Caki2 (cell line): ENCODE results near the gene ARHGAP19. TPM values are rescaled to one million over a fixed set of nuclear protein-coding genes. Genes with fewer than 3 reads are reported as not detected.
"Not testable (repeated sequence)": the region's sequence is repeated elsewhere in the genome, so short reads cannot be mapped to it uniquely, and the experiment has no call there.

ENCODE experiments used
- DNase-seq: peaks from one replicate; pipeline ENCODE4 v3.0.0-alpha.2; 2015; ENCODE audit warnings: low read depth
- in situ Hi-C: cut with HindIII; loops from 2 replicates; pipeline ENCODE4 v1.10.0; 2016; ENCODE audit warnings: low sequenced_read_pairs, low pct_unique_long_range_greater_than_20kb, mixed read lengths
- total RNA-seq: library from RNA; depleted of rRNA; stranded (reverse); fragments of >200 nt; shearing (Covaris generic); gene quantifications from 2 replicates; pipeline ENCODE4 v1.2.3, GENCODE V29; 2014; ENCODE audit warnings: low replicate concordance

The ARHGAP19 gene
- total RNA-seq, 1 experiment from 2014 or later = 1.7 TPM

- in situ Hi-C loops = no loop called here
- no peak for DNase-seq
These were observed 393 bp upstream of the ARHGAP19 start for GRCh38 chr10:97292862-97293198.

- in situ Hi-C loops = no loop called here
- no peak for DNase-seq
These were observed 910 bp downstream of the ARHGAP19 start for GRCh38 chr10:97291357-97292096.

- in situ Hi-C loops = not testable (repeated sequence)
- DNase-seq = peak; percentile 44
These were observed 1.7 kb downstream of the ARHGAP19 start for GRCh38 chr10:97290576-97291356.

- in situ Hi-C loops, DNase-seq: not testable (repeated sequence)
These were observed 2.4 kb downstream of the ARHGAP19 start for GRCh38 chr10:97290076-97290475.

GRCh38 chr10:97280783-97281182 is 11.7 kb downstream of the ARHGAP19 start:
- in situ Hi-C loops = no loop called here

GRCh38 chr10:97279121-97279815 is 13.2 kb downstream of the ARHGAP19 start:
- in situ Hi-C loops = no loop called here
- no peak for DNase-seq

More at GRCh38 chr10:97280783-97281182, 11.7 kb downstream of the ARHGAP19 start:
- DNase-seq = no peak

- DNase-seq = peak; percentile 39
- in situ Hi-C loops = no loop called here
These were observed 13.9 kb downstream of the ARHGAP19 start for GRCh38 chr10:97278491-97278989.

- in situ Hi-C loops = no loop called here
- no peak for DNase-seq
These were observed 14.9 kb downstream of the ARHGAP19 start for GRCh38 chr10:97277551-97277950.

GRCh38 chr10:97274828-97275227 is 17.6 kb downstream of the ARHGAP19 start:
- in situ Hi-C loops = no loop called here
- no peak for DNase-seq

- in situ Hi-C loops = no loop called here
These were observed 18.7 kb downstream of the ARHGAP19 start for GRCh38 chr10:97273700-97274099.

GRCh38 chr10:97270523-97271154 is 21.8 kb downstream of the ARHGAP19 start:
- in situ Hi-C loops = no loop called here
- no peak for DNase-seq

More at GRCh38 chr10:97273700-97274099, 18.7 kb downstream of the ARHGAP19 start:
- no peak for DNase-seq

- no peak for DNase-seq
- in situ Hi-C loops = no loop called here
These were observed 24.8 kb downstream of the ARHGAP19 start for GRCh38 chr10:97267671-97268070.

- in situ Hi-C loops, DNase-seq: not testable (repeated sequence)
These were observed 27.3 kb downstream of the ARHGAP19 start for GRCh38 chr10:97265095-97265494.

GRCh38 chr10:97263971-97264370 is 28.5 kb downstream of the ARHGAP19 start:
- DNase-seq = no peak
- in situ Hi-C loops = no loop called here

GRCh38 chr10:97261656-97262055 is 30.8 kb downstream of the ARHGAP19 start:
- DNase-seq = no peak
- in situ Hi-C loops = no loop called here

- in situ Hi-C loops = no loop called here
- no peak for DNase-seq
These were observed 31.3 kb downstream of the ARHGAP19 start for GRCh38 chr10:97261183-97261582.

GRCh38 chr10:97259119-97259518 is 33.3 kb downstream of the ARHGAP19 start:
- in situ Hi-C loops = no loop called here
- DNase-seq = no peak

- in situ Hi-C loops = no loop called here
- DNase-seq = no peak
These were observed 36.1 kb downstream of the ARHGAP19 start for GRCh38 chr10:97256356-97256755.
